Sigmoid colon (tissue), 7 donors: ENCODE results near the gene SLC7A8. TPM values are rescaled to one million over a fixed set of nuclear protein-coding genes. Genes with fewer than 3 reads are reported as not detected.

Source experiments
- DNase-seq: peaks from one replicate; pipeline ENCODE4 v3.0.0-alpha.2; 2019
- H3K27ac ChIP-seq, 4 donors: fragments of 200-600 bp; sonication (generic); one replicate each; pipeline ENCODE4 v1.5.1; 2016 to 2019; ENCODE audit warnings: mild to moderate bottlenecking in 1 of 4
- H3K27me3 ChIP-seq, 3 donors: fragments of 200-600 bp; sonication (generic); one replicate each; pipeline ENCODE4 v1.5.1; 2019; ENCODE audit warnings: mild to moderate bottlenecking in 1 of 3
- H3K36me3 ChIP-seq, 4 donors: fragments of 200-600 bp; sonication (generic); one replicate each; pipeline ENCODE4 v1.5.1; 2016 to 2019
- H3K4me1 ChIP-seq, 4 donors: fragments of 200-600 bp; sonication (generic); one replicate each; pipeline ENCODE4 v1.5.1; 2017 to 2019
- H3K4me3 ChIP-seq, 4 donors: fragments of 200-600 bp; sonication (generic); one replicate each; pipeline ENCODE4 v1.5.1; 2017 to 2019; ENCODE audit warnings: mild to moderate bottlenecking in 2 of 4, moderate library complexity in 1 of 4
- H3K9me3 ChIP-seq, 4 donors: fragments of 200-600 bp in 3 of 4; sonication (generic) in 3 of 4; one replicate each; pipeline versions ENCODE4 v1.5.1 to v1.6.1; 2013 to 2019
- EP300 ChIP-seq, 4 donors: sonication (generic); formaldehyde crosslinking; IDR thresholded peaks; one replicate each; pipeline ENCODE4 v1.6.1; 2017; ENCODE audit warnings: antibody characterized with exemption in 4 of 4
- POLR2A ChIP-seq, 2 donors: fragments of 450-650 bp; IDR thresholded peaks; one replicate each; pipeline ENCODE4 v1.6.1; 2016; ENCODE audit warnings: antibody characterized with exemption in 2 of 2, mild to moderate bottlenecking in 2 of 2, moderate library complexity in 2 of 2
- POLR2AphosphoS5 ChIP-seq, 4 donors: sonication (generic); formaldehyde crosslinking; IDR thresholded peaks; one replicate each; pipeline ENCODE4 v1.6.1; 2017; ENCODE audit warnings: antibody characterized with exemption in 4 of 4
- WGBS, 2 donors: extraction: QIAGEN DNeasy Blood & Tissue Kit; methylation state at CpG; one replicate each; pipeline ENCODE4 v1.1.7; 2013; 5-methylcytosine and 5-hydroxymethylcytosine counted together
- intact Hi-C: fragments of 100-400 bp; cut with DNase I; formaldehyde crosslinking; loops from one replicate; pipeline ENCODE4 v1.15.1; 2023
- polyA plus RNA-seq, 3 donors: library from polyadenylated mRNA; stranded (reverse); fragments of 200-250 nt; gene quantifications; one replicate each; pipeline ENCODE4 v1.2.3, GENCODE V29; 2013
- total RNA-seq, 4 donors: library from RNA; depleted of rRNA; stranded (reverse); fragments of >200 nt; gene quantifications; one replicate each; pipeline ENCODE4 v1.1.0, GENCODE V29; 2016
- TF ChIP-seq, protein P1 (sequence below), 4 experiments: fragments of 450-650 bp in 3 of 4; fragments of 200-600 bp in 1 of 4; IDR thresholded peaks; one replicate each; pipeline ENCODE4 v1.5.1; 2016 to 2019; ENCODE audit warnings: antibody characterized with exemption in 4 of 4, mild to moderate bottlenecking in 3 of 4, moderate library complexity in 2 of 4
- donor health status: healthy with polysubstance abuse.
- donor health status: Bipolar disorder and iron deficiency.
- donor health status: healthy.

Gene SLC7A8
- total and polyA plus RNA-seq, 7 donors: 5.5 to 24.7 (median 13.2) TPM

DNA sequence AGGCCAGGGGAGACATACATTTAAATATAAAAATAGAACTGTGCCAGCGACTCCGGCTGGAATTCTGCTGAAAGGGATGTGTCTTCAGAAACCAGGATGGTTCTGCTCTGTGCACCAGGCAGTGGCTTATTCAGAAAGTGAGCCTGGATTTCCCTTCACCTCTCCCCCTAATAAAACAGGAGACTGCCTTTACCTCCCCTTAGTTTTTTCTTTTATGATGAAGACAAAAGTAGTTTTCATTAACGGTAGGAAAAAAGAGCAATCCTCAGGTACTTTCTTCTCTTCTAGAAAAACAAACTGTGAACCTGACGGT is 346 bp downstream of the SLC7A8 start:
- H3K27me3 ChIP-seq: peaks cover 0 to 18% (median 3%) of the 10 kb centered on the region in 3 donors
- peaks cover 0 to 23% (median 14%) of the 10 kb centered on the region in 4 donors for H3K4me1 ChIP-seq
- H3K4me3 ChIP-seq: peak overlapping the region; percentile 36 to 50 (median 46)
- WGBS, 2 donors: 0 to 1% methylated on average over 4 of the region's 4 CpGs
- H3K36me3 ChIP-seq: no peaks in the 10 kb centered on the region
- no peaks in the 10 kb centered on the region for H3K9me3 ChIP-seq
- TF ChIP-seq POLR2AphosphoS5 (IDR thresholded peaks at IDR 0.05) (no peak), POLR2A (IDR thresholded peaks at IDR 0.05) (no peak)
- no peak for DNase-seq
- H3K27ac ChIP-seq: peak overlapping the region in 2 of 4 donors; percentile 42 to 75
- intact Hi-C loops: no loop called here

DNA sequence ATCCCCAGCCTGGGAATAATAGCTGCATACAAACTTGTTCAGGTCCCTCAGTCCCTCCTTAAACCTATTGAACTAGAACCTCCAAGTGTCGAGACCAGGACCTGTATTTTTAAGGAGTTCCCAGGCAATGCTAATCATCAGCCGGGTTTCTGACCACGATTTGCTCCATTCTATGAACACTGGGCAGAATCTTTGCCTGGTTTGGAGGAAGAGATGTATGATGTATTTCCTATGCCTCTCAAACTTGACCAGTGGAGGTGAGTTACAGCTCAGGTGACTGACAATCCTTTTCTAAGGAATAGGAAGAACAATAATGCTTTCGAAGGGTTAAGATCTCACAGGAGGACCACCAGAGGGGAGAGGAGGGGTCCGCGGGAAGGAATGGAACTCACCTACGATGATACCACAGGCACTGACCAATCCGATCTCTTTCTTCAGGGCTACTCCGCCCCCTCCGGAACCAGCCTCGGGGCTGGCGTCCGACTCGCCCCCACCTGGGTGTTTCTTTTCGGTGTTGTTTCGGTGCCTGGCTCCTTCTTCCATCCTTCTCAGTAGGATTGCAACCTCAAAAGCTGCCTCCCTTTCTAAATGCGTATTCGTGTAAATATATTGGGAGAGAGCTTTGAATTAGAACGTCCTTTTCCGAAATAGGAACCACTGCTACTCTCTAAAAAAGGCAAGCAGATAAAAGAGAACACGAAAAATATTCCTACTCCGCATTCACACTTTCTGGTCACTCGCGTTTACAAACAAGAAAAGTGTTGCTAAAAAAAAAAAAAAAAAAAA is 895 bp downstream of the SLC7A8 start:
- H3K36me3 ChIP-seq: no peaks in the 10 kb centered on the region
- peaks cover 0 to 23% (median 14%) of the 10 kb centered on the region in 4 donors for H3K4me1 ChIP-seq
- TF ChIP-seq POLR2AphosphoS5 (IDR thresholded peaks at IDR 0.05) (no peak), EP300 (IDR thresholded peaks at IDR 0.05) (no peak), POLR2A (IDR thresholded peaks at IDR 0.05) (no peak)
- TF ChIP-seq, protein P1, sequence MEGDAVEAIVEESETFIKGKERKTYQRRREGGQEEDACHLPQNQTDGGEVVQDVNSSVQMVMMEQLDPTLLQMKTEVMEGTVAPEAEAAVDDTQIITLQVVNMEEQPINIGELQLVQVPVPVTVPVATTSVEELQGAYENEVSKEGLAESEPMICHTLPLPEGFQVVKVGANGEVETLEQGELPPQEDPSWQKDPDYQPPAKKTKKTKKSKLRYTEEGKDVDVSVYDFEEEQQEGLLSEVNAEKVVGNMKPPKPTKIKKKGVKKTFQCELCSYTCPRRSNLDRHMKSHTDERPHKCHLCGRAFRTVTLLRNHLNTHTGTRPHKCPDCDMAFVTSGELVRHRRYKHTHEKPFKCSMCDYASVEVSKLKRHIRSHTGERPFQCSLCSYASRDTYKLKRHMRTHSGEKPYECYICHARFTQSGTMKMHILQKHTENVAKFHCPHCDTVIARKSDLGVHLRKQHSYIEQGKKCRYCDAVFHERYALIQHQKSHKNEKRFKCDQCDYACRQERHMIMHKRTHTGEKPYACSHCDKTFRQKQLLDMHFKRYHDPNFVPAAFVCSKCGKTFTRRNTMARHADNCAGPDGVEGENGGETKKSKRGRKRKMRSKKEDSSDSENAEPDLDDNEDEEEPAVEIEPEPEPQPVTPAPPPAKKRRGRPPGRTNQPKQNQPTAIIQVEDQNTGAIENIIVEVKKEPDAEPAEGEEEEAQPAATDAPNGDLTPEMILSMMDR (IDR thresholded peaks at IDR 0.05): no peak
- intact Hi-C loops: no loop called here
- WGBS, 2 donors: 1% methylated on average over 24 of the region's 24 CpGs
- H3K9me3 ChIP-seq: no peaks in the 10 kb centered on the region
- DNase-seq: no peak
- peak overlapping the region; percentile 36 to 50 (median 46) for H3K4me3 ChIP-seq
- peak overlapping the region in 2 of 4 donors; percentile 42 to 75 for H3K27ac ChIP-seq
- peaks cover 0 to 18% (median 3%) of the 10 kb centered on the region in 3 donors for H3K27me3 ChIP-seq

DNA sequence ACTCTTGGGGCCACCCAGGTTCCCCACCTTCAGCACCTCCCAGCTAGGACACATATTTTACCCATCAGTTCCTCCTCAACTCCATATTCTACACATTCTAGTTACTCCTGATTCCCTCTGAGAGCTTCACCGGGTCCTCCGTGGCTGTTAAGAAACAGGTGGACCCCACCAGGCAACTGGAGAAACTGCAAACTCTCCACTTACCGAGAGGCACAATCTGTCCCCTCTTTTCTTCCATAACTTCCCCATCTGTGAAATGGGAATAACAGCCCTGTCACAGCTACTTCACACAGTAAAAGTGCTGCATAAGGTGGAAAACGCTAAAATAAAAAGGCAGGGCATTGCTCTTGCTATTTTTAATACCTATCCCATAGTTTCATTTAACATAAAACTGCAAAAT is 1.5 kb downstream of the SLC7A8 start:
- H3K9me3 ChIP-seq: no peaks in the 10 kb centered on the region
- peak overlapping the region in 1 of 4 donors; percentile 75 for H3K27ac ChIP-seq
- peak overlapping the region; percentile 36 to 50 (median 46) for H3K4me3 ChIP-seq
- TF ChIP-seq POLR2A (IDR thresholded peaks at IDR 0.05) (no peak), EP300 (IDR thresholded peaks at IDR 0.05) (no peak), POLR2AphosphoS5 (IDR thresholded peaks at IDR 0.05) (no peak)
- TF ChIP-seq, protein P1 (IDR thresholded peaks at IDR 0.05): no peak
- H3K27me3 ChIP-seq: peaks cover 0 to 18% (median 3%) of the 10 kb centered on the region in 3 donors
- no peaks in the 10 kb centered on the region for H3K36me3 ChIP-seq
- 52 to 55% methylated on average over 4 of the region's 4 CpGs for WGBS, 2 donors
- DNase-seq: no peak
- peaks cover 0 to 23% (median 14%) of the 10 kb centered on the region in 4 donors for H3K4me1 ChIP-seq
- intact Hi-C loops: no loop called here

DNA sequence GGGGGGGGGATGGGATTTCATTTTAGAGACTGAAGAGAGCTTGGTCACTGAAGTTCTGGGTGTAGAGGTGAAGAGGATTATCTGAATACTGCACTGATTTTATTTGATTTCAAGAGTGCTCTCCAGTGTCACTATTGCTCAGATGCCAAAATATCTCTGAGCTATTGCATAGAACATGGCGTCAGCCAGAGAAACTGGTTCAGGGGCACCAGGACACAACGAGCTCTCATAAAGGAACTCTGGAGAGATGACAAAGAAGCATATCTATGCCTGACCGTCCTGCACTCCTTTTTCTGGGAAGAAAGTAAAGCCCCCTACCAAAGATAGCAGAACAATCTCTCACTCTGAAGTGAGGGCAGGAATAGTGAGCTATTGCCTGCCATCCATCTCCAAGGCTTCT is 2.0 kb downstream of the SLC7A8 start:
- peaks cover 0 to 18% (median 3%) of the 10 kb centered on the region in 3 donors for H3K27me3 ChIP-seq
- 74 to 81% methylated on average over 3 of the region's 3 CpGs for WGBS, 2 donors
- H3K4me1 ChIP-seq: peaks cover 0 to 23% (median 14%) of the 10 kb centered on the region in 4 donors
- DNase-seq: no peak
- intact Hi-C loops: no loop called here
- TF ChIP-seq POLR2AphosphoS5 (IDR thresholded peaks at IDR 0.05) (no peak), EP300 (IDR thresholded peaks at IDR 0.05) (no peak), POLR2A (IDR thresholded peaks at IDR 0.05) (no peak)
- TF ChIP-seq, protein P1 (IDR thresholded peaks at IDR 0.05): no peak
- H3K27ac ChIP-seq: peak overlapping the region in 1 of 4 donors; percentile 75
- H3K4me3 ChIP-seq: peak overlapping the region in 3 of 4 donors; percentile 44 to 50 (median 49)
- no peaks in the 10 kb centered on the region for H3K36me3 ChIP-seq
- no peaks in the 10 kb centered on the region for H3K9me3 ChIP-seq

DNA sequence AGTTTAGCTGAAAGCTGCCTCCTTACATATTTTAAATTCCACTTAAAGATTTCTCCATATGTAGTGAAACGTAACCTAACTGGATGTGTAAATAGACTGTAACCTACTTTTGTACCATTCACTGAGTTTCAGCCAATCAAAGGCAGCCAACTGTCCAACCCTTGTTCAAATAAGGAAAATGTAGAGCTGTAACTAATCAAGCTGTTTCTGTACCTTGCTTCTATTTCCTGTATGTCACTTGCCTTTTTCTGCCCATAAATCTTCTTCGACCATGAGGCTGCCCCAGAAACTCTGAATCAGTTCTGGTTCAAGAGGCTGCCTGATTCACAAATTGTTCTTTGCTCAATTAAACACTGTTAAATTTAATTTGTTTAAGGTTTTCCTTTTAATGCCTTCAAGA is 6.3 kb downstream of the SLC7A8 start:
- no peak for DNase-seq
- Histone ChIP-seq H3K4me3 (no peak overlapping the region), H3K36me3 (no peaks in the 10 kb centered on the region), H3K27me3 (peaks cover 0 to 11% (median 3%) of the 10 kb centered on the region in 3 donors), H3K4me1 (peaks cover 0 to 11% (median 4%) of the 10 kb centered on the region in 4 donors), H3K27ac (peak overlapping the region in 1 of 4 donors; percentile 1), H3K9me3 (no peaks in the 10 kb centered on the region)
- WGBS, 2 donors: 17 to 36% methylated on average over 2 of the region's 2 CpGs
- no peak for TF ChIP-seq EP300 (IDR thresholded peaks at IDR 0.05)
- no peak for TF ChIP-seq POLR2A (IDR thresholded peaks at IDR 0.05)
- no peak for TF ChIP-seq POLR2AphosphoS5 (IDR thresholded peaks at IDR 0.05)
- TF ChIP-seq, protein P1 (IDR thresholded peaks at IDR 0.05): no peak
- intact Hi-C loops: no loop called here
